ENCODE measurements around the gene ALDH2.
A peak's percentile ranks its signal among the peaks of the same experiment; 100 is the strongest.

- TF ChIP-seq, protein P1, sequence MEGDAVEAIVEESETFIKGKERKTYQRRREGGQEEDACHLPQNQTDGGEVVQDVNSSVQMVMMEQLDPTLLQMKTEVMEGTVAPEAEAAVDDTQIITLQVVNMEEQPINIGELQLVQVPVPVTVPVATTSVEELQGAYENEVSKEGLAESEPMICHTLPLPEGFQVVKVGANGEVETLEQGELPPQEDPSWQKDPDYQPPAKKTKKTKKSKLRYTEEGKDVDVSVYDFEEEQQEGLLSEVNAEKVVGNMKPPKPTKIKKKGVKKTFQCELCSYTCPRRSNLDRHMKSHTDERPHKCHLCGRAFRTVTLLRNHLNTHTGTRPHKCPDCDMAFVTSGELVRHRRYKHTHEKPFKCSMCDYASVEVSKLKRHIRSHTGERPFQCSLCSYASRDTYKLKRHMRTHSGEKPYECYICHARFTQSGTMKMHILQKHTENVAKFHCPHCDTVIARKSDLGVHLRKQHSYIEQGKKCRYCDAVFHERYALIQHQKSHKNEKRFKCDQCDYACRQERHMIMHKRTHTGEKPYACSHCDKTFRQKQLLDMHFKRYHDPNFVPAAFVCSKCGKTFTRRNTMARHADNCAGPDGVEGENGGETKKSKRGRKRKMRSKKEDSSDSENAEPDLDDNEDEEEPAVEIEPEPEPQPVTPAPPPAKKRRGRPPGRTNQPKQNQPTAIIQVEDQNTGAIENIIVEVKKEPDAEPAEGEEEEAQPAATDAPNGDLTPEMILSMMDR (IDR thresholded peaks at IDR 0.05): peak; percentile 17 to 38 (median 25)
- no peak for TF ChIP-seq EP300 (IDR thresholded peaks at IDR 0.05)
- TF ChIP-seq POLR2A (IDR thresholded peaks at IDR 0.05; ENCODE audit: low read depth): no peak
Measured at GRCh38 chr12:111788178-111788654, 21.5 kb downstream of the ALDH2 start.
